ENCODE measurements around the gene ZNF654. TPM values are rescaled to one million over a fixed set of nuclear protein-coding genes. Genes with fewer than 3 reads are reported as not detected.

The ZNF654 gene
- total RNA-seq, 3 donors from 2014 or later: 13.1 to 20.8 (median 17.4) TPM

DNA sequence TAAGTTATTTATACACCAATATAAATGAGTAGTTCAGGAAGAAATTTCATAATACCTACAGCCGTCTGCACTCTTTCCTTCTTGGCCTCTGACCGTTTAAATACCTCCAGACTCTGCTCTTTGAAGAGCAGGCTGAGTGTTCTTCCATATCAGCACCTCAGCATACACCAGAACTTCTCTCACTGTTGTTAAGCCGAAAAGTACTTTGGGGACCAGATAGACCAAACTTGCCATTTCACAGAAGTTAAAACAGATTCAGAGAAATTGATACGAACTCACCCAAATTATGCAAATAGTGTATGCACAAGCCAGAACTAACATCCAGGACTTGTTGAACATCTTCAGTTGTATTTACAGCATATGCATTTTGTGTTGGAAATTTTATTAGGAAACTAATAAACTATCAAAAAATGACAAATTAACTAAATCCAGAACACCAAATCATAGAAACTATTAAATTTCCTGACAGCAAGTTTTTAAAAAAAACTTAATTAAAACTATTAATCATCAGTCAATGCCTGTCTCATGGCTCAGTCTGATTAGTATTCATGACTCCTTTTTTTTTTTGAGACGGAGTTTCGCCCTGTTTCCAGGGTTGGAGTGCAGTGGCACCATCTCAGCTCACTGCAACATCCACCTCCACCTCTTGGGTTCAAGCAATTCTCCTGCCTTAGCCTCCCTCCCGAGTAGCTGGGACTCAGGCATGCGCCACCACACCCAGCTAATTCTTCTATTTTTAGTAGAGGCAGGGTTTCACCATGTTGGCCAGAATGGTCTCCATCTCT lies 24.4 kb upstream of the ZNF654 start:
- no peak overlapping the region for H3K4me3 ChIP-seq
- H3K36me3 ChIP-seq (ENCODE audit: low read depth): no peaks in the 10 kb centered on the region
- no peak for ATAC-seq
- no peaks in the 10 kb centered on the region for H3K9me3 ChIP-seq
- intact Hi-C loops (cut with DNase I, micrococcal nuclease): no loop called here
- no peaks in the 10 kb centered on the region for H3K4me1 ChIP-seq (ENCODE audit: low read depth)
- TF ChIP-seq CTCF (IDR thresholded peaks at IDR 0.05): no peak
- no peak for DNase-seq

DNA sequence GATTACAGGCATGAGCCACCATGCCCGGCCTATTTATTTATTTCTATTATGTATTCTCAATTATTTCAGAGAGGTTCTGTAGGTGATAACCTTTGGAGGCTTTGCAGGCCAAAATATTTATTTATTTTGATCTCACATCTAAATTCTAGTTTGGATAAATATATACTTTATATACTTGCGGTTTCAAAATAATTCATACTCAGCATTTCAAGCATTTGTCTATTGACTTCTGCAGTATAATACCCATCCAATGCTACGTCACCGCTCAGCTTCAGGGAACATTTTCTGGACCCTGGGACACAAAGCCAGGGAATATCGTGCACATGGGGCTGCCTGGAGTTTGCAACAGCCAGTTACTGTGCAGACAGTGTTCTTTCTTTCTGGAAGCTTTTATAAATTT lies 22.8 kb upstream of the ZNF654 start:
- TF ChIP-seq CTCF (IDR thresholded peaks at IDR 0.05): no peak
- no peak for ATAC-seq

DNA sequence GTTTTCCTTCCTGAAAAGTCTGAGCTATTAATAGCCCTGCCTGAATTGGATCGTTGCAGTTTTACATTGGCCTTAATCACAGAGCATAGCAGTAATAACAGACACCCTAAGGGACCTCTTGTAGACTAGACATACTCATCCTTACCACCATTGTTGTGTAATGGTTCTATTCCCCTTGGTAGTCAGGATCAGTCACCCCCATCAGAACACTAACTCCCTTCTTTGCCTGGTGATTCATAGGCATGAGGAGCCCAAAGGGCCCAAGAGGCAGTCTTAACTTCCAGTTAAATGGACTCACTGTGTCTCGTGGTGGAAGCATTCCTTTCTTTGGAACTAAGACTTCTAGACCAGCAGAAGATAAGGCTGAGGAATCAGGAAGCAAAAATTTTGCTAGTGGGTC lies 20.5 kb upstream of the ZNF654 start:
- no peaks in the 10 kb centered on the region for H3K9me3 ChIP-seq
- DNase-seq: no peak
- no peaks in the 10 kb centered on the region for H3K4me1 ChIP-seq (ENCODE audit: low read depth)
- no peaks in the 10 kb centered on the region for H3K36me3 ChIP-seq (ENCODE audit: low read depth)
- intact Hi-C loops (cut with DNase I, micrococcal nuclease): no loop called here
- ATAC-seq: no peak
- no peak for TF ChIP-seq CTCF (IDR thresholded peaks at IDR 0.05)
- no peak overlapping the region for H3K4me3 ChIP-seq

More for the DNA sequence above, 22.8 kb upstream of the ZNF654 start:
- intact Hi-C loops (cut with DNase I, micrococcal nuclease): no loop called here
- no peak overlapping the region for H3K4me3 ChIP-seq
- H3K4me1 ChIP-seq (ENCODE audit: low read depth): no peaks in the 10 kb centered on the region
- DNase-seq: no peak
- H3K9me3 ChIP-seq: no peaks in the 10 kb centered on the region
- H3K36me3 ChIP-seq (ENCODE audit: low read depth): no peaks in the 10 kb centered on the region

- ATAC-seq (no peak), DNase-seq (no peak)
Observed at GRCh38 chr3:88040529-88040928, 18.5 kb upstream of the ZNF654 start.

GRCh38 chr3:88041005-88041404 lies 18.1 kb upstream of the ZNF654 start:
- DNase-seq: no peak
- TF ChIP-seq CTCF (IDR thresholded peaks at IDR 0.05): no peak
- Histone ChIP-seq H3K36me3 (ENCODE audit: low read depth) (no peaks in the 10 kb centered on the region), H3K4me1 (ENCODE audit: low read depth) (no peaks in the 10 kb centered on the region), H3K4me3 (no peak overlapping the region), H3K9me3 (no peaks in the 10 kb centered on the region)
- intact Hi-C loops (cut with DNase I, micrococcal nuclease): no loop called here
- ATAC-seq: no peak

More at GRCh38 chr3:88040529-88040928, 18.5 kb upstream of the ZNF654 start:
- no peaks in the 10 kb centered on the region for H3K4me1 ChIP-seq (ENCODE audit: low read depth)
- H3K9me3 ChIP-seq: no peaks in the 10 kb centered on the region
- intact Hi-C loops (cut with DNase I, micrococcal nuclease): no loop called here
- H3K4me3 ChIP-seq: no peak overlapping the region
- H3K36me3 ChIP-seq (ENCODE audit: low read depth): no peaks in the 10 kb centered on the region
- no peak for TF ChIP-seq CTCF (IDR thresholded peaks at IDR 0.05)

Measured in mucosa of descending colon (tissue), 3 donors.